ENCODE results near the gene C8B.
A peak's percentile ranks its signal among the peaks of the same experiment; 100 is the strongest.

The C8B gene

DNA sequence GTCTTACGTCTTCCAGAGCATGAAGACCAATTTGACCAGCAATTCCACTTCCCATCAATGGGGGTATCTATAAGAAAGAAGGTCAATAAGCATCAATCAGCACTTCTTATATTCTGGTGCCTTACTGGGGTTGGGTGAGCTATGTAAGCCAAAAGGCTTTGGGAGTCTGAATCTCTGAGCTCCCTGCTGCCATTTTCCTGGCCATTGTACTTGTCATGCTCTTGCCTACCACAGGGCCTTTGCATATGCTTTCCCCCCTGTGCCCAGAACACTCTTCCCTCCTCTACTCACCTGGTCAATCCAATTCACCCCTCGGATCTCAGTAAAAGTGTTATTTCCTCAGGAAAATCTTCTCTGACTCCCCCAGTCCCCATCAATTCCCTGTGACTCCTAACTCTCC lies 36.3 kb downstream of the C8B start:
- DNase-seq, result no peak

DNA sequence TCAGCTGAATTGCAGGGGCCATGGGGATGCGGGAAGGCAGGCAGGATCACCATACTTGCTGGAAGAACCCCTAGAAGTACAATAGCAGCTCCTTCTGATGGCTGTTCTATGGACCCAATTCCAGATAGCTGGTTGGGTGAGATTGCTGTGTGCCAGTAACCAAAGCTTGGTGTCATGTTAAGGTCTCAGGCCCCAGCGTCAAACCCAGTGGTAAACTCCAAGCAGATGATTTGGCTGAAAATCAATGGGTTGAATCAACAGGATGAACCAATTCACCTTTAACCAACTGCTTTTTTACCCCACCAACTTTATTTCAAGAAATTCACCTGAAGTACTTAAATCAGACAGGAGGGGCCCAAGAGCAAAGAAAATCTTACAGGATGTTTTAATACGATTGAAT lies 37.8 kb downstream of the C8B start:
- no peak for DNase-seq

GRCh38 chr1:56927171-56927570 lies 38.6 kb downstream of the C8B start:
- no peak for DNase-seq

DNA sequence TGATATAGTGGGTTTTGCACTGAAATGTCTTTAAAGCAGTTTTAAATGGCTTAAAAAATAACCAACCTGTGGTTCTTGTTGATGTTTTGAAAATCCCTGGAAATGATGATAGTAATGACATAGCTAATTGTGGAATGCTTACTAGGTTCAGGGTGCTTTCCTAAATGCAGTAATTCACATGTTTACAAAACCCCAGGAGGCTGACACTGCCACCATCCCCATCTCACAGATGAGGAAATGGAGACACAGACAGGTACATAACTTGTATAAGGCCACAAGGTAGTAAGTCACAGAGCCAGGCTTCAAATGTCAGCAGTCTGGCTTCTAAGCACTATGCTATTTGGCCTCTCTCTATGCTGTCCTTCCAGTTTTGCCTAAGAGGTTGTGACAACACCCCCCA lies 40.6 kb downstream of the C8B start:
- no peak for DNase-seq

GRCh38 chr1:56924116-56924515 lies 41.7 kb downstream of the C8B start:
- DNase-seq, result no peak

DNA sequence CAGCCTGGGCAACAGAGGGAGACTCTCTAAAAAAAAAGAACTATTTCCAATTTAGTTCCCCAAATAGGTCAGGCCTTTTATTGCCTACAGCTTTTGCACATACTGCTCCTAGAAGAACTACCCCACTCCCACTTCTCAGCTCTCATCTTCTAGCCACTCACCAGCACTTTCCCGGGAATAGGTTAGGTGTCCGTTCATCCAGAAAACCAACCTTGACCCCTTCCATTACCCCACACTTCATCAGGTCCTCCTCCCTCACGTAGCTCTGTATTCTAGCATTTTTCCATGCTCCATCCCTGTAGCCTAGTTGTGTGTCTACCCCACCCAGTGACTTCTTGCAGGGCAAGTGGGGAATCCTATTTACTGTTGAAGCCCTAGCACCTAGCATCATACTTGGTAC lies 42.6 kb downstream of the C8B start:
- no peak for DNase-seq

- DNase-seq, result no peak
These were observed 43.3 kb downstream of the C8B start for GRCh38 chr1:56922507-56922906.

- no peak for DNase-seq
These were observed 43.7 kb downstream of the C8B start for GRCh38 chr1:56922070-56922469.

DNA sequence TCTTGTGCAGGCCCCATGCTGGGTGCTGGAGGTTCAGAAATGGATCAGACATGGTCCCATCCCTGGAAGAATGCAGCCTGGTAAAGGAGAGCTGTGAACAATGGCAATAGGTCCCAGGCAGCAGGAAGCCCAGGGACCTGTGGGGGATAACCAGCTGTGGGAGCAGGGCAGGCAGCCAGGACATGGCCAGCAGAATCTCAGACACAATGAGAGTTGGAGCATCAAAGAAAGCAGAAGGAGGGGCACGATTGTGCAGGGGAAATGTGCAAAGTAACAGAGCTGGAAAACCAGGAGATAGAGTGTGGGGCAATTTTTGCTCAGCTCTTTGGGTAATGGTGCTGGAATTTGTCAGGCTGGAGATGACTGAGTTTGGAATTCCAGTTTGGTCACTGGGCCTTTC lies 44.3 kb downstream of the C8B start:
- no peak for DNase-seq

GRCh38 chr1:56920591-56921001 lies 45.2 kb downstream of the C8B start:
- DNase-seq, result no peak

- no peak for DNase-seq
These were observed 48.5 kb downstream of the C8B start for GRCh38 chr1:56917356-56917755.

DNA sequence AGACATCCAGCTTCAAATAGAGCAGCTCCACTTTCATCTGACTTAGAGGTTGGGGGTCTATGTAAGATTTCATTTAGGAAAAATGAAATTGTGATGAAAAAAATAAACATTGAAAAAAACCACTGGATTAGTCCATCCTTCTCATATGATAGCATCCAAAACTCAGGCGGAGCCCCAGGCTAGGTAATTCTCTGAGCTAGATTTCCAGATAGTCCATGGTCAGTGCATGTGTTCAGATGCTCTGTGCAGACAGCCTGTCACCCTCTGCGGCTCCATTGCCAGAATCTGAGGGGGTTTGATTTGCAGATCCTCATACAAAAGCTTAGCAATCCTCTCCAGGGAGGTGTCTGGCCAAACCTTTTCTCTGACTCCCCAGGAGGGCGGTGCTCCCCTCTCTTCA lies 49.2 kb downstream of the C8B start:
- no peak for DNase-seq

DNA sequence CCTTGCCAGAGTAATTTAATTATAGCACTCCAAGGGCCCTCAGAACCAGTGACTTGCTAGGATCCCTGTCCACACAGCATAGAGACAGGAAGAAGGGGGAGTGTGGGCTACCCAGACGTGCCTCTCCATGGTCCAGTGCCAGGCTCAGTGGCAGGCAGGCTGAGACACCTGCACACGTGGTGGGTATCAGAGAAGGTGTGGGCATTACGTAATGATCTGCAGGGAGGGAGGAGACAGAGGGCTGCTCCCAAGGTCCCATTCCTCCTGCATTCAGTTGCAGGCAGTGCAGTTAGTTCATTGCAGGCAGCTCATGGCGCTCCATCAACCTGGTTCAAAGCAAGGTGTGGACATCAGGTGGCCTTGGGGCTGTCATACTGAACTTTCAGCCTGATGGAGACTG lies 49.9 kb downstream of the C8B start:
- DNase-seq, result peak; percentile 23

GRCh38 chr1:56912325-56912724 lies 53.5 kb downstream of the C8B start:
- DNase-seq, result no peak

- no peak for DNase-seq
These were observed 54.5 kb downstream of the C8B start for GRCh38 chr1:56911098-56911938.

DNA sequence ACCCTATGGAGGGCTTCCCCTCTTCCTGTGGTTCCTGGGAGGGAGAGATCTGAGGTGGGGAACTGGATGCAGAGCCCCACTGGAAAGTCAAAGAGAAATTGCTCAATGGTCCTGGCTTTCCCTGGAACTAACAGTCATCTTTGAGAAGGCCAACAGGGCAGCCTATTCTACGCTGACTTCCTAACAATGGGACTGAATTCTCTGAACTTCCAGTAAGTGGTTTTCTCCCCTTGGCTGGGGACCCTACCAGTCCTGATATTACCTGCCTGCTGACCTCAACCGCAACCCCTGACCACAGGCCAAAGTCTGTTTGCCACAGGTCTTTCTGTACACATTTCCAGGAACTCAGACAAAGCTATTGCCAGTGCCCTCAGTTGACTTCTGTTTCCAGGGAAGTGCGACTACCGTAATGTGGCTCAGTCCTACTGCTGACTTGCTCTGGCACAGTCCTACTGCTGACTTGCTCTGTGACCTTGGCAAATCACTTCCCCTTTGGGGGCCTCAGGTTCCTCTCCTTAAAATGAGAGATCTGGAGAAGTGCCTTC lies 55.3 kb downstream of the C8B start:
- no peak for DNase-seq

DNA sequence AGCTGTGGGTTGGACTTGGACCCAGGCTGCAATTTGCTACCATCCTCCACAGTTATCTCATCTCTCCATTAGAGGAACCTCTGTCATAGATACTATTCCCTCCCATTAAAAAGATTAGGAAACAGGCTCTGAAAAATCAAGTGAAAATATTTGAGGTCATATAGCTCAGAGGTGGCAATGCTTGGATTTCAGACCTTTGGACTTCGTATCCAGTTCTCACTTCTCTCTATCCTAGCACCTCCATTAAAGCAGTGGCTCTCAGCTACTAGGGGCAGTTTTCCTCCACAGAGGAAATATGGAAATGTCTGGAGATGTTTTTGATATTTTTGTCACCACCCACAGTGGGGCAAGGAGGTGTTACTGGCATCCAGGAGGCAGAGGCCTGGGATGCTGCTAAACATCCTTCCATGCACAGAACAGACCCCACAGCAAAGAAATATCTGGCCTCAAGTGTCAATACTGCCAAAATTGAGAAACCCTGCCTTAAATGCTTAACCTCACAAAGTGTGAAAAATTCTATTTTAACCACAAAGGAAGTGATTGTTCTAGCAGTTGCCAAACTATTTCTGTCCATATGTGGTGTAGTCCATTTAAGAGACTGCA lies 57.1 kb downstream of the C8B start:
- no peak for DNase-seq

DNA sequence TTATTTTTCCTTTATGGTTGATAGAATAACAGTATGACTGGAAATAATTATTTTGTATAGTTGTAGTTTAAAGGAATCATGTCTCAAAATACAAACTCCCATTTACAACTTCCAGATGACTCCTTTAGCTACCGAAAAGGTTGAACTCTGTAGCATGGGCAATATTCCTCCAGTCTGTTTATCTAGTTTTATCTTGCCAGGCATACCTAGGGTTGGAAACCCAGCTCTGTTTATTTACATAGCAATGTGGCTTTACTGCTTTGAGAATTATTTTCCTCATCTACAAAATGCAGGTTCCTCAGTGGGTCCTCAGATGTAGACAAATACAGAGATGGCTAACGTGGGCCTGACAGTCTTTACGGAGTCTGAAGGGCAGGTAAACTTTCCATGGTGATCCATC lies 60.1 kb downstream of the C8B start:
- DNase-seq, result no peak

- DNase-seq, result no peak
These were observed 61.0 kb downstream of the C8B start for GRCh38 chr1:56904663-56905397.

DNA sequence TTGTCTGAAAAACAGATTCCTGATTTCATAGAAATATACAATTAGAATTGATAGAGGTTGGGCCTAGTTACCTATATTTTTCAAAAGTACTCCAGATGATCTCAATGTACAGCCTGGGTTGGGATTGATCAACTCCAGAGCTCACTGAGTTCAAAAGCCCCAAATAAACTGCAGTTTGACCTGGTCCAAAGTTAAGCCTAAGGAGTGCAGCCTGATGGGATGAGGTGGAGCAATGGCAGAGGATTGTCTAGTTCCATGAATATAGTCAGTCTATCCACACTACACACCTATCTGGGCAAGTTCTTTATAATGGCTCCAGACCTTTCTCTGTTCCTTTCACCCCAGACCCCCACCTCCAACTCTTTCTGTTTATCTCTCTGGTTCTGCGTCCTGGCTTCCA lies 62.0 kb downstream of the C8B start:
- no peak for DNase-seq

DNA sequence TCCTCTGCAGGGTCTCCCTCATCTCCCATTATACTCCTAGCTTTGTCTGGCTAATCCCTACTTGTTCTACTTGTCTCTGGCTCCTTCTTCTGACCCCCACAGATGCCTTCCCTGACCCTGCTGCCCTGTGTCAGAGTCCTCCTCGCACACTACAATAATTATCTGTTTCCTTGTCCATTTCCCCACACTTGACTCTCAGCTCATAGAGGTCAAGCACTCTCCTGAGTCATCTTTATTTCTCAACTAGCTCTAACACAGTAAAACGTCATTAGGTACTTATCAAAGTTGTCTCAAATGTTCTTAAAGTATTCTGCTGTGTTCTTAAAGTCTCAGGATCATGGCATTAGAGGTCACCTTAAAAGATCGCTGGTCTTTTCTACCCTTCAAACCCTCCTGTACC lies 64.1 kb downstream of the C8B start:
- no peak for DNase-seq

DNA sequence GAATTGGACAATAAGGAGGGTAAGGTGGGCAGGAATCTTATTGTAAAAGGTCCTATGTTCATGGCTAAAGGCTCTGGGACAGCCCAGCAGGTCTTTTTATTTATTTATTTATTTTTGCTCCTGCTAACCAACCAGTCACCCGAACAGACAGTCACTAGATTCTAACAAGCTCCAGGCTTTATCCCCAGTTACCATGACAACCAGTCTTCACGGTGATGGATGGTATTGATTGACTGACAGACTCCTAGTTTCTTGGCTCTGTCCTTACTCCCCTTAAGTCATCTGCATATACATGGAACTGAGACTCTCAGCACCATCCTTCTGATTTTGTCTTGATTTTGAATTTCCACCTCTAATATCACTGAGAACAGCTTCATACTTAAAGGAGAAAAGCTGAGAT lies 66.9 kb downstream of the C8B start:
- DNase-seq, result no peak

DNA sequence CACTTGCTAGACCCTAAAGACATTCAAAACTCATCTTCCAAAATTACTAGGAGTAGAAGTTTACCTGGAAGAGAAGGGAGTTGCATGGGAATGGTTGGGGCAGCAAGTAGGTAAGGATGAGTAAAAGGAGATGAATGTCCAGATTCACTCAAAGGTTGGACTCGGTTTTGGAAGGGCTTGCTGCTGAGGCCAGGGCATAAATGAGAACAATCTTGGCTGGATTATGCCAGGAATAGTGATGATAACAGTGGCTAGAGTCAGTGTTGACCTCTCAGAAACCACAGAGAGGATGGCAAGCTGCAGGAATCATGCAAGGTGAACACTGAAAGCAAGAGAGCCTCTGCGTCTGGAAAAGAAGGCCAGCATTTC lies 67.8 kb downstream of the C8B start:
- DNase-seq, result no peak

Measured in NCI-H345 (cell line).